Measurements from ENCODE around the gene ARGLU1. TPM values are rescaled to one million over a fixed set of nuclear protein-coding genes. Genes with fewer than 3 reads are reported as not detected.

ARGLU1 gene, protein sequence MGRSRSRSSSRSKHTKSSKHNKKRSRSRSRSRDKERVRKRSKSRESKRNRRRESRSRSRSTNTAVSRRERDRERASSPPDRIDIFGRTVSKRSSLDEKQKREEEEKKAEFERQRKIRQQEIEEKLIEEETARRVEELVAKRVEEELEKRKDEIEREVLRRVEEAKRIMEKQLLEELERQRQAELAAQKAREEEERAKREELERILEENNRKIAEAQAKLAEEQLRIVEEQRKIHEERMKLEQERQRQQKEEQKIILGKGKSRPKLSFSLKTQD
- total RNA-seq (10 to 100 TPM; 14.2 to 35.6 (median 28.1) TPM), polyA plus RNA-seq (10 to 100 TPM; 25.7 to 54.0 TPM)
- long read RNA-seq, donor 1, full-length matches to known transcripts = 63 of 74 reads
- long read RNA-seq, donor 1, partial matches to known transcripts = 8 of 74 reads
- long read RNA-seq, donor 1, other reads (novel, unspliced or antisense) = 3 of 74 reads
- long read RNA-seq, donor 2, full-length matches to known transcripts = 105 of 132 reads
- long read RNA-seq, donor 2, partial matches to known transcripts = 14 of 132 reads
- long read RNA-seq, donor 2, other reads (novel, unspliced or antisense) = 13 of 132 reads
- long read RNA-seq, donor 3, full-length matches to known transcripts = 54 of 58 reads
- long read RNA-seq, donor 3, partial matches to known transcripts = 1 of 58 reads
- long read RNA-seq, donor 3, other reads (novel, unspliced or antisense) = 3 of 58 reads

- DNase-seq (peak; percentile 94 to 97 (median 95)), ATAC-seq (peak; percentile 93 to 97 (median 94))
- peaks cover 0 to 55% (median 40%) of the 10 kb centered on the region in 12 donors for H3K4me1 ChIP-seq
- no peaks in the 10 kb centered on the region for H3K27me3 ChIP-seq
- H3K4me3 ChIP-seq = peak within 1 kb of the TSS; percentile 72 to 98 (median 95)
- 0 to 1% (median 1%) methylated on average over 82 to 108 of the region's 108 CpGs for WGBS, 4 donors
- TF ChIP-seq POLR2A (IDR thresholded peaks at IDR 0.05) (peak; percentile 47 to 94), CTCF (IDR thresholded peaks at IDR 0.05) (no peak)
- peak within 1 kb of the TSS; percentile 96 to 100 (median 98) for H3K27ac ChIP-seq
- intact Hi-C loops (cut with DNase I) = loop anchor here in 3 of 10 donors (5.0 to 10.0 kb wide), 4 partner anchors 50 to 347 kb away; no protein-coding TSS in a partner anchor
- no peaks in the 10 kb centered on the region for H3K36me3 ChIP-seq
- H3K9me3 ChIP-seq = no peaks in the 10 kb centered on the region
Observed at GRCh38 chr13:106567474-106568298, at the start of gene ARGLU1. Gene ARGLU1 (minus strand): TSS chr13:106568137. CDS start chr13:106567919, 218 bp downstream.

- H3K4me1 ChIP-seq = peaks cover 0 to 14% (median 5%) of the 10 kb centered on the region in 12 donors
- peak in 2 of 4 donors; percentile 16 to 39 for ATAC-seq
- peak overlapping the region in 1 of 12 donors; percentile 17 for H3K27ac ChIP-seq
- H3K36me3 ChIP-seq = no peaks in the 10 kb centered on the region
- intact Hi-C loops (cut with DNase I) = loop anchor here in 5 of 10 donors (5.0 to 10.0 kb wide), 4 partner anchors 40 to 533 kb away; partner anchors contain the start of genes EFNB2 (in 3 of the 5) and ARGLU1 (in 1 of the 5)
- no peaks in the 10 kb centered on the region for H3K27me3 ChIP-seq
- WGBS, 4 donors = 81 to 89% (median 84%) methylated on average over 3 of the region's 3 CpGs
- no peaks in the 10 kb centered on the region for H3K9me3 ChIP-seq
- no peak for DNase-seq
- TF ChIP-seq POLR2A (IDR thresholded peaks at IDR 0.05) (no peak), CTCF (IDR thresholded peaks at IDR 0.05) (no peak)
- no peak overlapping the region for H3K4me3 ChIP-seq
Observed at GRCh38 chr13:106617561-106617960, 49.6 kb upstream of the ARGLU1 start.

GRCh38 chr13:106616729-106617128, 48.8 kb upstream of the ARGLU1 start:
- intact Hi-C loops (cut with DNase I) = loop anchor here in 5 of 10 donors (5.0 to 10.0 kb wide), 4 partner anchors 39 to 532 kb away; partner anchors contain the start of genes EFNB2 (in 3 of the 5) and ARGLU1 (in 1 of the 5)
- Histone ChIP-seq H3K4me1 (peaks cover 0 to 16% (median 5%) of the 10 kb centered on the region in 12 donors), H3K27me3 (no peaks in the 10 kb centered on the region), H3K27ac (no peak overlapping the region), H3K4me3 (no peak overlapping the region), H3K36me3 (no peaks in the 10 kb centered on the region), H3K9me3 (no peaks in the 10 kb centered on the region)
- DNase-seq (no peak), ATAC-seq (no peak)
- WGBS, 4 donors = 87 to 92% (median 88%) methylated on average over 3 of the region's 3 CpGs
- no peak for TF ChIP-seq CTCF (IDR thresholded peaks at IDR 0.05)
- TF ChIP-seq POLR2A (IDR thresholded peaks at IDR 0.05) = no peak
